ENCODE measurements around the gene SGMS1. TPM values are rescaled to one million over a fixed set of nuclear protein-coding genes. Genes with fewer than 3 reads are reported as not detected.
"Not testable (repeated sequence)": the region's sequence is repeated elsewhere in the genome, so short reads cannot be mapped to it uniquely, and the experiment has no call there.

Gene SGMS1
- total RNA-seq, 1 donor from 2014 or later, result 24.1 TPM

DNA sequence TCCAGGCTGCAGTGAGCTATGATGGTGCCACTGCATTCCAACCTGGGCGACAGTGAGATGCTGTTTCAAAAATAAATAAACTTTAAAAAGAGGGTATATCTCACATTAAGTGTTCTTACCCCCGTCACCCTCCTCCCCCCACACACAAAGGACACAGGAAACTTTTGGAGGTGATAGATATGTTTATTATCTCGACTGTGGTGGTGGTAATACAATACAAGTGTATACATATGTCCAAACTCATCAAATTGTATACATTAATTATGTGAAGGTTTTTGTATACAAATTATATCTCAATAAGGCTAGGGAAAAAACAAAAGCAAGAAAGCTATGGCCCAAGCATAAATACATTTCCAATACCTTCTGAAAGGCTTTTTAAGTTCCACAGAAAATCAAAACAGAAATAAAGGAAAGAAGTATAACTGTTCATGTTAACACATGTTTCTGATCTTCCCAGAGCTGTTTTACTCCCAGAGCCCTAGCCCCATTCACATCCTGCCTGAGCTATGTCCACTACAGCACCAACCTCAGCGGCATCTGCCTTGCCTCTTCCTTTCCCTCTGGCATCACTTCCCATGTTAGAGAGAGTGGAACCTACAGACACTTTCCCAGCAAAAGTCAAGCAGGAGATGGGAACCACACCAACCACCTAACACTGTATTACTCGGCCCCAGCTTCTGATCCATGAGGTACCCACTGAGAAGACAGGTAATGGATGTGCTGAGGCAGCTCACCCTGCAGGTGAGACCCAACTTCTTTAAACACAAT lies 48.1 kb downstream of the SGMS1 start:
- Mint-ChIP-seq H3K27me3 (ENCODE audit: unreplicated experiment) (peaks cover 2% of the 10 kb centered on the region), H3K4me1 (ENCODE audit: low read depth, unreplicated experiment) (peaks cover 5% of the 10 kb centered on the region), H3K9me3 (ENCODE audit: unreplicated experiment) (no peaks in the 10 kb centered on the region), H3K27ac (ENCODE audit: unreplicated experiment) (no peak overlapping the region), H3K4me3 (ENCODE audit: unreplicated experiment) (no peak overlapping the region), H3K36me3 (ENCODE audit: unreplicated experiment) (no peaks in the 10 kb centered on the region)
- DNase-seq, result no peak
- TF ChIP-seq, protein P1, sequence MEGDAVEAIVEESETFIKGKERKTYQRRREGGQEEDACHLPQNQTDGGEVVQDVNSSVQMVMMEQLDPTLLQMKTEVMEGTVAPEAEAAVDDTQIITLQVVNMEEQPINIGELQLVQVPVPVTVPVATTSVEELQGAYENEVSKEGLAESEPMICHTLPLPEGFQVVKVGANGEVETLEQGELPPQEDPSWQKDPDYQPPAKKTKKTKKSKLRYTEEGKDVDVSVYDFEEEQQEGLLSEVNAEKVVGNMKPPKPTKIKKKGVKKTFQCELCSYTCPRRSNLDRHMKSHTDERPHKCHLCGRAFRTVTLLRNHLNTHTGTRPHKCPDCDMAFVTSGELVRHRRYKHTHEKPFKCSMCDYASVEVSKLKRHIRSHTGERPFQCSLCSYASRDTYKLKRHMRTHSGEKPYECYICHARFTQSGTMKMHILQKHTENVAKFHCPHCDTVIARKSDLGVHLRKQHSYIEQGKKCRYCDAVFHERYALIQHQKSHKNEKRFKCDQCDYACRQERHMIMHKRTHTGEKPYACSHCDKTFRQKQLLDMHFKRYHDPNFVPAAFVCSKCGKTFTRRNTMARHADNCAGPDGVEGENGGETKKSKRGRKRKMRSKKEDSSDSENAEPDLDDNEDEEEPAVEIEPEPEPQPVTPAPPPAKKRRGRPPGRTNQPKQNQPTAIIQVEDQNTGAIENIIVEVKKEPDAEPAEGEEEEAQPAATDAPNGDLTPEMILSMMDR (IDR thresholded peaks at IDR 0.05; ENCODE audit: partially characterized antibody, unreplicated experiment), result no peak

DNA sequence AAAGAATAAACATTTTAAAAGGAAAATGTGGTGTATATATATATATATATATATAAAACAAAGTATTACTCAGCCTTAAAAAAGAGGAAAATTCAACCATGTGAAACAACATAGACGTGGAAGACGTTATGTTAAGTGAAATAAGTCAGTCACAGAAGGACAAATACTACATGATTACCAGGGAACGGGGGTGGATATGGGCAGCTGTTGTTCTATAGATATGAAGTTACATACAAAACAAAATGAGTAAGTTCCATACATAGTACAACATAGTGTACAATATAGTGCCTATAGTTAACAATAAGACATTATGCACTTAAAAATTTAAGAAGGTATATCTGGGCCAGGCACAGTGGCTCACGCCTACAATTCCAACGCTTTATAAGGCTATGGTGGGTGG lies 48.8 kb downstream of the SGMS1 start:
- no peaks in the 10 kb centered on the region for H3K9me3 Mint-ChIP-seq (ENCODE audit: unreplicated experiment)
- peaks cover 5% of the 10 kb centered on the region for H3K4me1 Mint-ChIP-seq (ENCODE audit: low read depth, unreplicated experiment)
- no peak for DNase-seq
- no peaks in the 10 kb centered on the region for H3K36me3 Mint-ChIP-seq (ENCODE audit: unreplicated experiment)
- no peak overlapping the region for H3K27ac Mint-ChIP-seq (ENCODE audit: unreplicated experiment)
- no peak overlapping the region for H3K4me3 Mint-ChIP-seq (ENCODE audit: unreplicated experiment)
- peaks cover 2% of the 10 kb centered on the region for H3K27me3 Mint-ChIP-seq (ENCODE audit: unreplicated experiment)
- TF ChIP-seq, protein P1 (IDR thresholded peaks at IDR 0.05; ENCODE audit: partially characterized antibody, unreplicated experiment), result no peak

DNA sequence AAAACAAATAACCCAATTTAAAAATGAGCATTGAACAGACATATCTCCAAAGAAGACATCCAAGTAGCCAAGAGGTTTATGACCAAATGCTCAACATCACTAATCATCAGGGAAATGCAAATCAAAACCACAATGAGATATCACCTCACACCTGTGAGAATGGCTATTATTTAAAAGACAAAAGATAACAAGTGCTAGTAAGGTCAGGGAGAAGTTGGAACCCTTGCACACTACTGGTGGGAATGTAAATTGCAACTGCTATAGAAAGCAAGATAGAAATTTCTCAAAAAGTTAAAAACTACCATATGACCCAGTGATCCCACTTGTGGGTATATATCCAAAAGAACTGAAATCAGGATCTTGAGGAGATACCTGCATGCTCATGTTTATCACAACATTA lies 49.5 kb downstream of the SGMS1 start:
- H3K4me3 Mint-ChIP-seq (ENCODE audit: unreplicated experiment), result no peak overlapping the region
- peaks cover 5% of the 10 kb centered on the region for H3K4me1 Mint-ChIP-seq (ENCODE audit: low read depth, unreplicated experiment)
- TF ChIP-seq, protein P1 (IDR thresholded peaks at IDR 0.05; ENCODE audit: partially characterized antibody, unreplicated experiment), result peak; percentile 44
- H3K9me3 Mint-ChIP-seq (ENCODE audit: unreplicated experiment), result no peaks in the 10 kb centered on the region
- DNase-seq, result no peak
- H3K27ac Mint-ChIP-seq (ENCODE audit: unreplicated experiment), result no peak overlapping the region
- peaks cover 4% of the 10 kb centered on the region for H3K27me3 Mint-ChIP-seq (ENCODE audit: unreplicated experiment)
- H3K36me3 Mint-ChIP-seq (ENCODE audit: unreplicated experiment), result no peaks in the 10 kb centered on the region

DNA sequence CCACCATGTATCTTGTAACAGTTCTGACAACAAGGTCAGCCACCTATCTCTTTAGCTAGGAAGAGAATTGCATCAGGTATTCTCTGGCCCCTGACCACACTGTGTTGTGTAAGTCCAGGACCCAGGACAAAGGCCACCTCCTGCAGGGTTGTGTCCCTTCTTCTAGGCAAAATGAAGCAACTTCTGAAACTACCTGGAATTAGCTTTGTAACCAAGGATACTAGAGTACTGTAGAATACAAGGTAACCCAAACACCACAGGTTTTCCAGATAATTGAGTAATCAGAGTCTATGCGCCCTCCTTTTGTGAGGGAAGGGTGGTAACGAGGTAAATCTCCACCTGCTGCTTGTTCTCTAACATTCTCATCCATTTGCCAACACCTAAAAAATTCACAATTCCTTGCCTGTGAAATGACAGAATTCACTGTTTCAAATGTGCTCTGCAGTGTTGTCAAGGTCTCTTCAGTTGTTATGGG lies 51.7 kb downstream of the SGMS1 start:
- peaks cover 7% of the 10 kb centered on the region for H3K4me1 Mint-ChIP-seq (ENCODE audit: low read depth, unreplicated experiment)
- no peaks in the 10 kb centered on the region for H3K9me3 Mint-ChIP-seq (ENCODE audit: unreplicated experiment)

DNA sequence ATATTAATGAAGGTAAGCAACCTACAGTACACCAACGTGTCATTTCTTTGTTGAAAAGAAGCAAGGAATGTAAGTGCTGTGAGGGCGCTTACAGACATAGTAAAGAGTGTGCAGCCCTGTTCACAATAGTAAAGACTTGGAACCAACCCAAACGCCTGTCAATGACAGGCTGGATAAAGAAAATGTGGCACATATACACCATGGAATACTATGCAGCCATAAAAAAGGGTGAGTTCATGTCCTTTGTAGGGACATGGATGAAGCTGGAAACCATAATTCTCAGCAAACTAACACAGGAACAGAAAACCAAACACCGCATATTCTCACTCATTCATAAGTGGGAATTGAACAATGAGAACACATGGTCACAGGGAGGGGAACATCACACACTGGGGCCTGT lies 55.0 kb downstream of the SGMS1 start:
- not testable (repeated sequence) for H3K27ac Mint-ChIP-seq (ENCODE audit: unreplicated experiment); H3K36me3 Mint-ChIP-seq (ENCODE audit: unreplicated experiment); H3K4me3 Mint-ChIP-seq (ENCODE audit: unreplicated experiment); DNase-seq; H3K9me3 Mint-ChIP-seq (ENCODE audit: unreplicated experiment); H3K27me3 Mint-ChIP-seq (ENCODE audit: unreplicated experiment)
- peaks cover 19% of the 10 kb centered on the region for H3K4me1 Mint-ChIP-seq (ENCODE audit: low read depth, unreplicated experiment)

More for the DNA sequence above, 51.7 kb downstream of the SGMS1 start:
- no peak for DNase-seq
- TF ChIP-seq, protein P1 (IDR thresholded peaks at IDR 0.05; ENCODE audit: partially characterized antibody, unreplicated experiment), result no peak
- Mint-ChIP-seq H3K4me3 (ENCODE audit: unreplicated experiment) (no peak overlapping the region), H3K27me3 (ENCODE audit: unreplicated experiment) (peaks cover 4% of the 10 kb centered on the region), H3K27ac (ENCODE audit: unreplicated experiment) (no peak overlapping the region), H3K36me3 (ENCODE audit: unreplicated experiment) (no peaks in the 10 kb centered on the region)

Measured in glutamatergic neuron (in vitro differentiated cells).